Stimulated activated CD4-positive, alpha-beta T cell treated with anti-CD3 and anti-CD28 coated beads, TNF-alpha, amount 100 ng/mL, for 24 hours (primary cell): ENCODE results near the gene SNX3.

Source experiments
- DNase-seq, 3 experiments: peaks; one replicate each; pipeline ENCODE4 v3.0.0-alpha.2; 2020; ENCODE audit warnings: low read depth in 3 of 3

The SNX3 gene

GRCh38 chr6:108170332-108171290 is 90.2 kb downstream of the SNX3 start:
- no peak for DNase-seq

- no peak for DNase-seq
These were observed 91.1 kb downstream of the SNX3 start for GRCh38 chr6:108169464-108170331.

- no peak for DNase-seq
These were observed 92.1 kb downstream of the SNX3 start for GRCh38 chr6:108168501-108169463.

GRCh38 chr6:108168090-108168463 is 92.8 kb downstream of the SNX3 start:
- DNase-seq: no peak

- DNase-seq: no peak
These were observed 93.3 kb downstream of the SNX3 start for GRCh38 chr6:108167449-108168089.

- no peak for DNase-seq
These were observed 94.0 kb downstream of the SNX3 start for GRCh38 chr6:108166664-108167448.

GRCh38 chr6:108165714-108166663 is 94.9 kb downstream of the SNX3 start, which contains the start of gene NR2E1:
Gene NR2E1, plus strand, starts transcription at chr6:108166022. Its CDS starts 744 bp downstream, at chr6:108166766.
- DNase-seq: no peak

GRCh38 chr6:108164815-108165706 is 95.8 kb downstream of the SNX3 start:
- no peak for DNase-seq

GRCh38 chr6:108164543-108164814 is 96.4 kb downstream of the SNX3 start:
- DNase-seq: no peak

- no peak for DNase-seq
These were observed 96.9 kb downstream of the SNX3 start for GRCh38 chr6:108163644-108164542.

- DNase-seq: no peak
These were observed 97.6 kb downstream of the SNX3 start for GRCh38 chr6:108163267-108163643.

- DNase-seq: no peak
These were observed 99.0 kb downstream of the SNX3 start for GRCh38 chr6:108161724-108162282.
